Sigmoid colon (tissue), 7 donors: Measurements from ENCODE around the gene GJB3. TPM values are rescaled to one million over a fixed set of nuclear protein-coding genes. Genes with fewer than 3 reads are reported as not detected.

ENCODE experiments used
- DNase-seq: peaks from one replicate; pipeline ENCODE4 v3.0.0-alpha.2; 2019
- H3K27ac ChIP-seq, 4 donors: fragments of 200-600 bp; sonication (generic); one replicate each; pipeline ENCODE4 v1.5.1; 2016 to 2019; ENCODE audit warnings: mild to moderate bottlenecking in 1 of 4
- H3K27me3 ChIP-seq, 3 donors: fragments of 200-600 bp; sonication (generic); one replicate each; pipeline ENCODE4 v1.5.1; 2019; ENCODE audit warnings: mild to moderate bottlenecking in 1 of 3
- H3K36me3 ChIP-seq, 4 donors: fragments of 200-600 bp; sonication (generic); one replicate each; pipeline ENCODE4 v1.5.1; 2016 to 2019
- H3K4me1 ChIP-seq, 4 donors: fragments of 200-600 bp; sonication (generic); one replicate each; pipeline ENCODE4 v1.5.1; 2017 to 2019
- H3K4me3 ChIP-seq, 4 donors: fragments of 200-600 bp; sonication (generic); one replicate each; pipeline ENCODE4 v1.5.1; 2017 to 2019; ENCODE audit warnings: mild to moderate bottlenecking in 2 of 4, moderate library complexity in 1 of 4
- H3K9me3 ChIP-seq, 4 donors: fragments of 200-600 bp in 3 of 4; sonication (generic) in 3 of 4; one replicate each; pipeline versions ENCODE4 v1.5.1 to v1.6.1; 2013 to 2019
- EP300 ChIP-seq, 4 donors: sonication (generic); formaldehyde crosslinking; IDR thresholded peaks; one replicate each; pipeline ENCODE4 v1.6.1; 2017; ENCODE audit warnings: antibody characterized with exemption in 4 of 4
- POLR2A ChIP-seq, 2 donors: fragments of 450-650 bp; IDR thresholded peaks; one replicate each; pipeline ENCODE4 v1.6.1; 2016; ENCODE audit warnings: antibody characterized with exemption in 2 of 2, mild to moderate bottlenecking in 2 of 2, moderate library complexity in 2 of 2
- POLR2AphosphoS5 ChIP-seq, 4 donors: sonication (generic); formaldehyde crosslinking; IDR thresholded peaks; one replicate each; pipeline ENCODE4 v1.6.1; 2017; ENCODE audit warnings: antibody characterized with exemption in 4 of 4
- WGBS, 2 donors: extraction: QIAGEN DNeasy Blood & Tissue Kit; methylation state at CpG; one replicate each; pipeline ENCODE4 v1.1.7; 2013; 5-methylcytosine and 5-hydroxymethylcytosine counted together
- intact Hi-C: fragments of 100-400 bp; cut with DNase I; formaldehyde crosslinking; loops from one replicate; pipeline ENCODE4 v1.15.1; 2023
- polyA plus RNA-seq, 3 donors: library from polyadenylated mRNA; stranded (reverse); fragments of 200-250 nt; gene quantifications; one replicate each; pipeline ENCODE4 v1.2.3, GENCODE V29; 2013
- total RNA-seq, 4 donors: library from RNA; depleted of rRNA; stranded (reverse); fragments of >200 nt; gene quantifications; one replicate each; pipeline ENCODE4 v1.1.0, GENCODE V29; 2016
- TF ChIP-seq, protein P1 (sequence below), 4 experiments: fragments of 450-650 bp in 3 of 4; fragments of 200-600 bp in 1 of 4; IDR thresholded peaks; one replicate each; pipeline ENCODE4 v1.5.1; 2016 to 2019; ENCODE audit warnings: antibody characterized with exemption in 4 of 4, mild to moderate bottlenecking in 3 of 4, moderate library complexity in 2 of 4
- donor health status: healthy with polysubstance abuse.
- donor health status: Bipolar disorder and iron deficiency.
- donor health status: healthy.

The GJB3 gene
- total and polyA plus RNA-seq, 7 donors, result 1.2 to 11.0 (median 1.8) TPM; not detected in 4

DNA sequence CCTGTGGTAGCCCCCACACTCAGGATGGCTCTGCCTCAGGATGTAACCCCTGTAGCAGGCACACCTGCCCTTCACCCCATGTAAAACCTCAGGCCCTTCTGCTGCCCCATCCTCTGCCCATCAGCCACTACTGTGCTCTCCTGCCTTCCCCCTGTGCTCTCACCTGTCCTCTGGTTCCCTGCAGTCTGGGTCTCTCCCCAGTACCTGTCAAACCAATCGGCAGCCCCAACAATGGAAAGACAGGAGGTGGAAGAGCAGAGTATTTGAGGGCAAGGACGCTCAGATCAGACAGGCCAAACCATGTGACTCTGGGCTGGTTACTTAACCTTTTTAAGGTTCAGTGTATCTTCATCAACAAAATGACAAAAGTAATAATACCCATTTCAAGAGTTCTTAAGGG lies 47.6 kb downstream of the GJB3 start:
- H3K4me1 ChIP-seq, result no peaks in the 10 kb centered on the region
- H3K27ac ChIP-seq, result no peak overlapping the region
- no peak for DNase-seq
- WGBS, 2 donors, result 87 to 93% methylated on average over 2 of the region's 2 CpGs
- intact Hi-C loops, result no loop called here
- TF ChIP-seq POLR2AphosphoS5 (IDR thresholded peaks at IDR 0.05) (no peak), POLR2A (IDR thresholded peaks at IDR 0.05) (no peak), EP300 (IDR thresholded peaks at IDR 0.05) (no peak)
- TF ChIP-seq, protein P1, sequence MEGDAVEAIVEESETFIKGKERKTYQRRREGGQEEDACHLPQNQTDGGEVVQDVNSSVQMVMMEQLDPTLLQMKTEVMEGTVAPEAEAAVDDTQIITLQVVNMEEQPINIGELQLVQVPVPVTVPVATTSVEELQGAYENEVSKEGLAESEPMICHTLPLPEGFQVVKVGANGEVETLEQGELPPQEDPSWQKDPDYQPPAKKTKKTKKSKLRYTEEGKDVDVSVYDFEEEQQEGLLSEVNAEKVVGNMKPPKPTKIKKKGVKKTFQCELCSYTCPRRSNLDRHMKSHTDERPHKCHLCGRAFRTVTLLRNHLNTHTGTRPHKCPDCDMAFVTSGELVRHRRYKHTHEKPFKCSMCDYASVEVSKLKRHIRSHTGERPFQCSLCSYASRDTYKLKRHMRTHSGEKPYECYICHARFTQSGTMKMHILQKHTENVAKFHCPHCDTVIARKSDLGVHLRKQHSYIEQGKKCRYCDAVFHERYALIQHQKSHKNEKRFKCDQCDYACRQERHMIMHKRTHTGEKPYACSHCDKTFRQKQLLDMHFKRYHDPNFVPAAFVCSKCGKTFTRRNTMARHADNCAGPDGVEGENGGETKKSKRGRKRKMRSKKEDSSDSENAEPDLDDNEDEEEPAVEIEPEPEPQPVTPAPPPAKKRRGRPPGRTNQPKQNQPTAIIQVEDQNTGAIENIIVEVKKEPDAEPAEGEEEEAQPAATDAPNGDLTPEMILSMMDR (IDR thresholded peaks at IDR 0.05), result no peak
- no peaks in the 10 kb centered on the region for H3K36me3 ChIP-seq
- no peaks in the 10 kb centered on the region for H3K9me3 ChIP-seq
- H3K27me3 ChIP-seq, result no peaks in the 10 kb centered on the region
- no peak overlapping the region for H3K4me3 ChIP-seq

DNA sequence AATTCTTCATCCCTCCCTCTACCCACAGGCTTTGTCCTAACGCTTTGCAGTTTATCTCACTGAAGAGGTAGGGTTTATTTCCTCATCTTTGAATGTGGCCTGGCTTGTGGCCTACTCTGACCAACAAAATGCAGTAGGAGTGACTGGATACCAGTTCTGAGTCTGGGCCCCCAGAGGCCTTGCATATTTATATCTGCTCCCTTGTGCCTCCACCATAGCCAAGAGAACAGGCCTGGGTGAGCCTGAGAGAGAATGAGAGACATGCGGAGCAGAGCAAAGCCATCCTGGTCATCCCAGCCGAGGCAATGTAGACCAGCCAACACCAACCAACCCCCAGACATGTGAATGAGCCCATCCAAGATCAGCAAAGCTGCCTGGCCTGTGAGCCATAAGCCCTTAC lies 48.2 kb downstream of the GJB3 start:
- Histone ChIP-seq H3K4me3 (no peak overlapping the region), H3K27me3 (no peaks in the 10 kb centered on the region), H3K9me3 (no peaks in the 10 kb centered on the region), H3K4me1 (no peaks in the 10 kb centered on the region), H3K36me3 (no peaks in the 10 kb centered on the region), H3K27ac (no peak overlapping the region)
- DNase-seq, result no peak
- 83 to 91% methylated on average over 3 of the region's 3 CpGs for WGBS, 2 donors
- intact Hi-C loops, result no loop called here
- no peak for TF ChIP-seq POLR2AphosphoS5 (IDR thresholded peaks at IDR 0.05)

- H3K27me3 ChIP-seq, result no peaks in the 10 kb centered on the region
- no peak overlapping the region for H3K27ac ChIP-seq
- no peak overlapping the region for H3K4me3 ChIP-seq
- no peaks in the 10 kb centered on the region for H3K4me1 ChIP-seq
- TF ChIP-seq POLR2AphosphoS5 (IDR thresholded peaks at IDR 0.05) (no peak), EP300 (IDR thresholded peaks at IDR 0.05) (no peak), POLR2A (IDR thresholded peaks at IDR 0.05) (no peak)
- TF ChIP-seq, protein P1 (IDR thresholded peaks at IDR 0.05), result no peak
- WGBS, 2 donors, result 85 to 86% methylated on average over 6 of the region's 6 CpGs
- intact Hi-C loops, result no loop called here
- no peaks in the 10 kb centered on the region for H3K9me3 ChIP-seq
- H3K36me3 ChIP-seq, result no peaks in the 10 kb centered on the region
- DNase-seq, result no peak
Observed at GRCh38 chr1:34831721-34832246, 50.8 kb downstream of the GJB3 start.

GRCh38 chr1:34833711-34834110 lies 52.7 kb downstream of the GJB3 start:
- no peak overlapping the region for H3K27ac ChIP-seq
- intact Hi-C loops, result no loop called here
- 92% methylated on average over 1 of the region's 1 CpG for whole genome bisulfite sequencing, 2 donors
- no peaks in the 10 kb centered on the region for H3K9me3 ChIP-seq
- no peaks in the 10 kb centered on the region for H3K27me3 ChIP-seq
- no peak overlapping the region for H3K4me3 ChIP-seq
- DNase-seq, result no peak
- no peaks in the 10 kb centered on the region for H3K4me1 ChIP-seq
- TF ChIP-seq, protein P1 (IDR thresholded peaks at IDR 0.05), result no peak
- TF ChIP-seq EP300 (IDR thresholded peaks at IDR 0.05) (no peak), POLR2A (IDR thresholded peaks at IDR 0.05) (no peak), POLR2AphosphoS5 (IDR thresholded peaks at IDR 0.05) (no peak)
- H3K36me3 ChIP-seq, result no peaks in the 10 kb centered on the region

Other genes starting within 250 kb of the GJB3 start
- not detected for gene GJB5, start 26.2 kb upstream of the GJB3 start, total RNA-seq
- gene GJB5, start 26.2 kb upstream of the GJB3 start, polyA plus RNA-seq, result under 1 TPM in 1 of 3 donors, not detected in 2; 0.69 TPM
- not detected for gene GJB4, start 21.5 kb upstream of the GJB3 start, total RNA-seq
- under 1 TPM in 1 of 3 donors, not detected in 2; 0.39 TPM for gene GJB4, start 21.5 kb upstream of the GJB3 start, polyA plus RNA-seq
- 10 to 100 TPM in 1 of 4 donors, 1 to 10 TPM in 3; 3.3 to 14.7 (median 7.6) TPM for gene GJA4, start 11.8 kb downstream of the GJB3 start, total RNA-seq
- 1 to 10 TPM in 1 of 3 donors, under 1 TPM in 1, not detected in 1; 0.60 to 8.3 TPM for gene GJA4, start 11.8 kb downstream of the GJB3 start, polyA plus RNA-seq
- 10 to 100 TPM; 18.0 to 25.3 (median 23.7) TPM for gene SMIM12, start 78.5 kb downstream of the GJB3 start, total RNA-seq
- 10 to 100 TPM; 43.2 to 63.1 (median 45.1) TPM for gene SMIM12, start 78.5 kb downstream of the GJB3 start, polyA plus RNA-seq
- under 1 TPM; 0.36 to 0.68 (median 0.52) TPM for gene DLGAP3, start 148.4 kb downstream of the GJB3 start, total RNA-seq
- gene DLGAP3, start 148.4 kb downstream of the GJB3 start, polyA plus RNA-seq, result under 1 TPM in 1 of 3 donors, not detected in 2; 0.63 TPM
- 10 to 100 TPM; 18.6 to 53.8 (median 29.0) TPM for gene TMEM35B, start 204.1 kb downstream of the GJB3 start, total RNA-seq
- 10 to 100 TPM in 1 of 3 donors, 1 to 10 TPM in 2; 7.6 to 38.8 (median 9.0) TPM for gene TMEM35B, start 204.1 kb downstream of the GJB3 start, polyA plus RNA-seq